Activated naive CD8-positive, alpha-beta T cell treated with anti-CD3 and anti-CD28 coated beads, Interleukin-2, amount 50 U/mL, for 24 hours (primary cell): ENCODE measurements around the gene AP2A1.

Experiments
- ATAC-seq: fragments of 150-1000 bp; cut with Tn5 transposase; one replicate; pipeline ENCODE4 v1.10.0; 2021
- DNase-seq: peaks from one replicate; pipeline ENCODE4 v3.0.0; 2021
- H3K27ac Mint-ChIP-seq: one replicate; pipeline ENCODE4 v1.8.0; 2021; ENCODE audit warnings: mild to moderate bottlenecking, mixed read lengths
- H3K27me3 Mint-ChIP-seq: one replicate; pipeline ENCODE4 v1.8.0; 2021; ENCODE audit warnings: mixed read lengths
- H3K36me3 Mint-ChIP-seq: one replicate; pipeline ENCODE4 v1.8.0; 2021; ENCODE audit warnings: low read depth, mixed read lengths
- H3K4me1 Mint-ChIP-seq: one replicate; pipeline ENCODE4 v1.8.0; 2021; ENCODE audit warnings: mixed read lengths
- H3K4me3 Mint-ChIP-seq: one replicate; pipeline ENCODE4 v1.8.0; 2021; ENCODE audit warnings: mild to moderate bottlenecking, moderate library complexity, mixed read lengths
- H3K9me3 Mint-ChIP-seq: one replicate; pipeline ENCODE4 v1.8.0; 2021; ENCODE audit warnings: mixed read lengths

The AP2A1 gene

GRCh38 chr19:49774969-49775368 lies 8.2 kb downstream of the AP2A1 start:
- Mint-ChIP-seq H3K4me3 (no peak overlapping the region), H3K4me1 (no peaks in the 10 kb centered on the region), H3K9me3 (no peaks in the 10 kb centered on the region), H3K27me3 (no peaks in the 10 kb centered on the region), H3K27ac (no peak overlapping the region), H3K36me3 (no peaks in the 10 kb centered on the region)
- no peak for DNase-seq
- ATAC-seq = no peak

- Mint-ChIP-seq H3K4me3 (no peak overlapping the region), H3K27me3 (no peaks in the 10 kb centered on the region), H3K4me1 (peaks cover 4% of the 10 kb centered on the region), H3K27ac (peak overlapping the region; percentile 7), H3K36me3 (no peaks in the 10 kb centered on the region), H3K9me3 (no peaks in the 10 kb centered on the region)
- DNase-seq (no peak), ATAC-seq (no peak)
Measured at GRCh38 chr19:49775742-49776370, 9.1 kb downstream of the AP2A1 start.

GRCh38 chr19:49776371-49776764 lies 9.6 kb downstream of the AP2A1 start:
- H3K36me3 Mint-ChIP-seq = no peaks in the 10 kb centered on the region
- H3K9me3 Mint-ChIP-seq = no peaks in the 10 kb centered on the region
- no peak for ATAC-seq
- peak overlapping the region; percentile 7 for H3K27ac Mint-ChIP-seq
- no peaks in the 10 kb centered on the region for H3K27me3 Mint-ChIP-seq
- peaks cover 4% of the 10 kb centered on the region for H3K4me1 Mint-ChIP-seq
- DNase-seq = no peak
- no peak overlapping the region for H3K4me3 Mint-ChIP-seq

- H3K9me3 Mint-ChIP-seq = no peaks in the 10 kb centered on the region
- no peaks in the 10 kb centered on the region for H3K27me3 Mint-ChIP-seq
- no peak overlapping the region for H3K4me3 Mint-ChIP-seq
- no peak overlapping the region for H3K27ac Mint-ChIP-seq
- DNase-seq (no peak), ATAC-seq (no peak)
- H3K4me1 Mint-ChIP-seq = peaks cover 4% of the 10 kb centered on the region
- peaks cover 15% of the 10 kb centered on the region for H3K36me3 Mint-ChIP-seq
Measured at GRCh38 chr19:49779731-49780555, 13.1 kb downstream of the AP2A1 start.

- H3K9me3 Mint-ChIP-seq = no peaks in the 10 kb centered on the region
- no peak overlapping the region for H3K27ac Mint-ChIP-seq
- no peak overlapping the region for H3K4me3 Mint-ChIP-seq
- H3K36me3 Mint-ChIP-seq = peaks cover 19% of the 10 kb centered on the region
- no peak for ATAC-seq
- no peaks in the 10 kb centered on the region for H3K27me3 Mint-ChIP-seq
- DNase-seq = no peak
- H3K4me1 Mint-ChIP-seq = peaks cover 4% of the 10 kb centered on the region
Measured at GRCh38 chr19:49780861-49781260, 14.1 kb downstream of the AP2A1 start.

- Mint-ChIP-seq H3K36me3 (peaks cover 19% of the 10 kb centered on the region), H3K27ac (no peak overlapping the region)
Measured at GRCh38 chr19:49781394-49781793, 14.6 kb downstream of the AP2A1 start.

GRCh38 chr19:49782515-49782914 lies 15.7 kb downstream of the AP2A1 start:
- Mint-ChIP-seq H3K27me3 (no peaks in the 10 kb centered on the region), H3K4me1 (peaks cover 8% of the 10 kb centered on the region), H3K4me3 (no peak overlapping the region), H3K36me3 (peaks cover 20% of the 10 kb centered on the region), H3K9me3 (no peaks in the 10 kb centered on the region), H3K27ac (no peak overlapping the region)
- no peak for ATAC-seq
- no peak for DNase-seq

More at GRCh38 chr19:49781394-49781793, 14.6 kb downstream of the AP2A1 start:
- no peaks in the 10 kb centered on the region for H3K27me3 Mint-ChIP-seq
- H3K4me1 Mint-ChIP-seq = peaks cover 7% of the 10 kb centered on the region
- H3K9me3 Mint-ChIP-seq = no peaks in the 10 kb centered on the region
- no peak overlapping the region for H3K4me3 Mint-ChIP-seq
- ATAC-seq = peak; percentile 28
- no peak for DNase-seq

GRCh38 chr19:49786376-49786820 lies 19.6 kb downstream of the AP2A1 start:
- peaks cover 28% of the 10 kb centered on the region for H3K36me3 Mint-ChIP-seq
- DNase-seq = no peak
- H3K9me3 Mint-ChIP-seq = no peaks in the 10 kb centered on the region
- no peak for ATAC-seq
- peaks cover 4% of the 10 kb centered on the region for H3K4me1 Mint-ChIP-seq
- no peak overlapping the region for H3K27ac Mint-ChIP-seq
- no peaks in the 10 kb centered on the region for H3K27me3 Mint-ChIP-seq
- no peak overlapping the region for H3K4me3 Mint-ChIP-seq

- ATAC-seq = no peak
- H3K4me3 Mint-ChIP-seq = no peak overlapping the region
- H3K27ac Mint-ChIP-seq = no peak overlapping the region
- peaks cover 25% of the 10 kb centered on the region for H3K36me3 Mint-ChIP-seq
- H3K9me3 Mint-ChIP-seq = no peaks in the 10 kb centered on the region
- no peaks in the 10 kb centered on the region for H3K27me3 Mint-ChIP-seq
- H3K4me1 Mint-ChIP-seq = peaks cover 4% of the 10 kb centered on the region
- no peak for DNase-seq
Measured at GRCh38 chr19:49787746-49788145, 20.9 kb downstream of the AP2A1 start.

GRCh38 chr19:49788857-49789256 lies 22.1 kb downstream of the AP2A1 start:
- H3K4me1 Mint-ChIP-seq = peaks cover 8% of the 10 kb centered on the region
- ATAC-seq = no peak
- H3K36me3 Mint-ChIP-seq = peaks cover 21% of the 10 kb centered on the region
- H3K27ac Mint-ChIP-seq = no peak overlapping the region
- no peak for DNase-seq
- no peaks in the 10 kb centered on the region for H3K9me3 Mint-ChIP-seq
- no peak overlapping the region for H3K4me3 Mint-ChIP-seq
- H3K27me3 Mint-ChIP-seq = no peaks in the 10 kb centered on the region

GRCh38 chr19:49790866-49791265 lies 24.1 kb downstream of the AP2A1 start:
- ATAC-seq = no peak
- Mint-ChIP-seq H3K9me3 (no peaks in the 10 kb centered on the region), H3K36me3 (peaks cover 13% of the 10 kb centered on the region), H3K4me1 (peaks cover 8% of the 10 kb centered on the region), H3K27me3 (no peaks in the 10 kb centered on the region), H3K27ac (no peak overlapping the region), H3K4me3 (no peak overlapping the region)
- no peak for DNase-seq

GRCh38 chr19:49791776-49792445 lies 25.1 kb downstream of the AP2A1 start:
- Mint-ChIP-seq H3K36me3 (peaks cover 18% of the 10 kb centered on the region), H3K4me3 (no peak overlapping the region), H3K4me1 (peaks cover 4% of the 10 kb centered on the region), H3K27ac (no peak overlapping the region), H3K9me3 (no peaks in the 10 kb centered on the region), H3K27me3 (no peaks in the 10 kb centered on the region)
- DNase-seq (no peak), ATAC-seq (no peak)

GRCh38 chr19:49792829-49793560 lies 26.2 kb downstream of the AP2A1 start:
- Mint-ChIP-seq H3K4me3 (no peak overlapping the region), H3K27ac (peak overlapping the region; percentile 69), H3K9me3 (no peaks in the 10 kb centered on the region), H3K4me1 (peaks cover 4% of the 10 kb centered on the region), H3K27me3 (no peaks in the 10 kb centered on the region), H3K36me3 (peaks cover 18% of the 10 kb centered on the region)
- ATAC-seq (no peak), DNase-seq (no peak)

GRCh38 chr19:49793561-49793840 lies 26.7 kb downstream of the AP2A1 start:
- no peaks in the 10 kb centered on the region for H3K9me3 Mint-ChIP-seq
- no peak overlapping the region for H3K4me3 Mint-ChIP-seq
- DNase-seq (peak; percentile 27), ATAC-seq (peak; percentile 99)
- peak overlapping the region; percentile 69 for H3K27ac Mint-ChIP-seq
- H3K4me1 Mint-ChIP-seq = peaks cover 4% of the 10 kb centered on the region
- H3K36me3 Mint-ChIP-seq = peaks cover 17% of the 10 kb centered on the region
- H3K27me3 Mint-ChIP-seq = no peaks in the 10 kb centered on the region
